Measurements from ENCODE around the gene OIP5.
A peak's percentile ranks its signal among the peaks of the same experiment; 100 is the strongest.
"Not testable (repeated sequence)": the region's sequence is repeated elsewhere in the genome, so short reads cannot be mapped to it uniquely, and the experiment has no call there.

The OIP5 gene

GRCh38 chr15:41332194-41333025, at the start of gene OIP5, which contains the start of gene NUSAP1:
OIP5 (minus strand) TSS chr15:41332591; CDS start chr15:41332561, 30 bp downstream.
NUSAP1 (plus strand) TSS chr15:41332881; CDS start chr15:41332958, 77 bp downstream.
- DNase-seq, result peak; percentile 96 to 99 (median 98)

DNA sequence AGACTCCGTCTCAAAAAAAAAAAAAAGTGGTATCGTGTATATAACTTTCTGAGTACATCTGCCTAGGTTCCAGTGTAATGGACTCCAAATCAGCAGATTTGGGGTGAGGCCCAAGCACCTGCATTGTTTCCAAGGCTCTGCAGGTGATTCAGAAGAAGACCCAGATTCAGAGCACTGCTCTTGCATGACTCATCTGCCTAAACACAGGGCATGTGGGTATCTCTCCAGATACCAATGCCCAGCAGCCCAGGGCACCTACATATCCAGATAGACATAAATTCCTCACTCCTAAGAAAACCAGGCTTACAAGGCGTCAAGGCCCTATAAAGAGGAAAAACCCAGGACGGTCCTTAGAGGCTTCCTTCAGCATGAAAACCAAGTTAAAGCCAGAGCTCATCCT, 45.6 kb upstream of the OIP5 start:
- no peak for DNase-seq

DNA sequence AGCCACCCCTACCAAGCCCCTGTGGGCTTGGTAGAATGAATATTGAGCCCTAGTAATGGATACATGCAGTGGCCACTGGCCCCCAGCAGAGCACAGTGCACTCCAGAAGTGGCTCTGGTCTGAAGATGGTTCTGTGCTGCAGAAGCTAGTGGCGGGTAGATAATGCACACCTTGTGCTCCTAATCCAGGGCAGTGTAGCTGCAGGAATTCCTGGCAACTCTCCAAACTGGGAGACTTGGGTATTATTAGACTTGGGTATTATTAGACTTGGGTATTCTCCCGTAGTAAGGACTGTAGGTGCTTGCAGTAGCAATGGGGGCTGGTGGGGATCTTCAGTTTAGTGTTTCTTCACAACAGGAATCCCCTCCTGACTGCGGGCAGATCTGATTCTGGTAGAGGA, 35.0 kb upstream of the OIP5 start:
- no peak for DNase-seq

GRCh38 chr15:41354371-41354770, 22.0 kb upstream of the OIP5 start:
- no peak for DNase-seq

DNA sequence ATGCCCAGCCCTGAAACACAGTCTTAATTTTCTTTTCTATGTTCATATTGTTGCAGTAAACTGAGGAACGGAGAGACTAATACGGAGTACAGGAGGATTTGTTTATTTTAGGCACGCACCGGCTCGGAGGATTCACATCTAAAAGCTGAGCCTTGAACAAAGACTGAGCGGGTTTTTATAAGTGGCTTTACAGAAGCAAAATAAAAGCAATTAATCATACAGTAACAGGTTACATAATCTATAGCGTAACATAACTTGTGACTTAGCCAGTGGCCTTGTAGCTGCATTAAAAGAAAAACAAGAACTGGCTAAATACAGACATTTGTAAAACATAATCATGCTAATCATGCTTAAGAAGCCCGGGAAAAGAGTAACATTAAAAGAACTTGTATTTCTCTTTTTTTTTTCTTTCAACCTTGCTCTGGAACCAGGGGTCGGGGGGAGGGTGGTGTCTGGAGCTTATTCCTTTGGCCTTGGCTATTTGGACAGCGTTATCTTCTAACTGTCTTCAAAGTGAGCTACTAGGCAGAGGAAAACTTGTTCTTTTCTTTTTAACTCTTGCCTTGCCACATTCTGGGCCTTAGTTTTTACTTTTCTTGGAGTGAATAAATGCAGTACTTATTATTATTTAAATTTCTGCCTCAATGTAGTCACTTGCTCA, 17.8 kb upstream of the OIP5 start:
- DNase-seq, result no peak

- DNase-seq, result no peak
These were observed 14.8 kb upstream of the OIP5 start for GRCh38 chr15:41347236-41347635.

DNA sequence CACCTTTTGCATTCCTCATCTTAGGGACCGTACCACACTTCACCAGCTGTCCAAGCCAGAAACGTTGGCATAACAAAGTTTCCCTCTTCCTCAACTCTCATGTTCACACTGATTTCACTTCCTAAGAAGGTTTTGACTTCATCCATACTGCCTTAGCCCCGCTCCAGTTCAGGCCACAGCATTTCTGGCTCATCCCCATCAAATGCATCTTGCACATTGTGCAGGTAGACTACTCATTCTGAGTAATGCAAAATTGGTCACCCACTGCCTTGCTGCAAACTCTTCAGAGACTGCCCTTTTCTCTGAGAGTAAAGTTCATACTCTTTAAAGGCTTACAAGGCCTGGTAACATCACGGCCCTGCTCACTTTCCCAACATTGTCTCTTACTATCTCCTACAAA, 9.1 kb upstream of the OIP5 start:
- DNase-seq, result no peak

DNA sequence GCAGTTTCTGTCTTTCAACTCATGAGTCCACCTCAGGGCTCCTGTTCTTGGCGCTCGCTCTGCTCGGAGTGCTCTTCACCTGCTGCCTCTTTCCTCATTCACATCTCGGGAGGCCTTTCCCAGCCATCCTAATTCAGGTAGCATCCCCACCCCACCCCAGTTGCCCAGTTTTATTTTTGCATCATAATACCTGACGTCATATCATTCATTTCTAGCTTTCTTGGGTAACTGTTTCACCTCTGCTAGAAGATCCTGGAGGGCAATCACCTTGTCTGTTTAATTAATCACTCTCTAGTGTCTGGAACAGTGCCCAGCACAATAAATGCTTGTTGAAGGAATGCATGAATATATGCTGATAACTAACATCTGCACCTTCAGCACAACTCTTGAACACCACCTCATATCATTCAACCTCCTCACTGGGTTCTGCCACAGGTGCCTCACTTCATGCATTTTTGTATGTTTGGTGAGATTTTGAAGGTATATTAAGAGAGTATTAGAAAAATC, 7.9 kb upstream of the OIP5 start:
- no peak for DNase-seq

DNA sequence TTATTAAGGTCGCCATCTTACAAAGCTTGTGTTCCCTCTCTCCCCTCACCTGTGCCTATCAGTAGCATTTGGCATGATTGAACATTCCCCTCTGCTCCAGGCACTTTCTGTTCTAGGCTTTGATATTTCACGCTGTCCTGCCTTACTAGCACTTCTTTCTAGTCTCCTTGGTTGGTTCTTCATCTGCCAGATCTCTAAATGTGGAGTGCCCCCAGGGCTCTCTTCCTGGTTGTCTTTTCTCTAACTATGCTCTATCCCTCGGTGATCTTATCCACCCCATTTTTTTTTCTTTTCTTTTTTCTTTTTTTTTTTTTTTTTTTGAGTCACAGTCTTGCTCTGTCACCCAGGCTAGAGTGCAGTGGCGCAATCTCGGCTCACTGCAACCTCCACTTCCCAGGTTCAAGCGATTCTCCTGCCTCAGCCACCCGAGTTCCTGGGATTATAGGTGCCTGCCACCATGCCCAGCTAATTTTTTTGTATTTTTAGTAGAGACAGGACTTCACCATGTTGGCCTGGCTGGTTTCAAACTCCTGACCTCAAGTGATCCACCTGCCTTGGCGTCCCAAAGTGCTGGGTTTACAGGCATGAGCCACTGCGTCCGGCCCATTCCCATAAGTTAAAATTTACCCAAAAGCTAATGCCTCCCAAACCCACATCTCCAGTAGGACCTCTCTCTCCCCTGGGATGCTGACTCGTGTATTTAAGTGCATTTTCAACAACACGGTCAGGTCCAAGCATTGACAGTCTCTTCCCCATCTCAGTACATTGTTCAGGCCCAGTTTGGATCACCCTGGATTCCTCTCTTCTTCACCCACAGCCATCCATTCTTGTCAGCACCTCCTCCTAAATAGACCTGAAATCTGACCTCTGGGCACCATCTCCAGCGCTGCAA, 5.5 kb upstream of the OIP5 start:
- DNase-seq, result no peak

DNA sequence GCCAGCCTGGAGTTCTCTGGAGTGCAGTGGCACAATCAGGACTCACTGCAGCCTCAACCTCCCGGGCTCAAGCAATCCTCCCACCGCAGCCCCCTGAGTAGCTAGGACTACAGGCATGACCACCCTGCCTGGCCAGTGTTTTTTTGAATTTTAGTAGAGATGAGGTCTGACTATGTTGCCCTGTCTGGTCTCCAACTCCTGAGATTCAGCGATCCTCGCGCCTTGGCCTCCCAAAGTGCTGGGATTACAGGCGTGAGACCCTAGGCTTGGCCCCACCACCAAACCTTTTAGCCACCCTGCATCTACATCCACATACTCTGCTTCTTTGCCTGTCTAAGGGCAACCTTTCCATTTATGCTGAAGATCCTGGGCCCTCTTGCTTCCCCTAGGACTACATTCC, 4.7 kb upstream of the OIP5 start:
- no peak for DNase-seq

- DNase-seq, result no peak
These were observed 4.2 kb upstream of the OIP5 start for GRCh38 chr15:41336549-41336948.

- DNase-seq, result peak in 1 of 3 experiments; percentile 24
These were observed 2.1 kb upstream of the OIP5 start for GRCh38 chr15:41334293-41335120.

GRCh38 chr15:41333026-41333562, 703 bp upstream of the OIP5 start:
- peak in 1 of 3 experiments; percentile 37 for DNase-seq

- no peak for DNase-seq
These were observed 578 bp downstream of the OIP5 start for GRCh38 chr15:41331833-41332193.

GRCh38 chr15:41331281-41331680, 1.1 kb downstream of the OIP5 start:
- DNase-seq, result peak in 1 of 3 experiments; percentile 19

DNA sequence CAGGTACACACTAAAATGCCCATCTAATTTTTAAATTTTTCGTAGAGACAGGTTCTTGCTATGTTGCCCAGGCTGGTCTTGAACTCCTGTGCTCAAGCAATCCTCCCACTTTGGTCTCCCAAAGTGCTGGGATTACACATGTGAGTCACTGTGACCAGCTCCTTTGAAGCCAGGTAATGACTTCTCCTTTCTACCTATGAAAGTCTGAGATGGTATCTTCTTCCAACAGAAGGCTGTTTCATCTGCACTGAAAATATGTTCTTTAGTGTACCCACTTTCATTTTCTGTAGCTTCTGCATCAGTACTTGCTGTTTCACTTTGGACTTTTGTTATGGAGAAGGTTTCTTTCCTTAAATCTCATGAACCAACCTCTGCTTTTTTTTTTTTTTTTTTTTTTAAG, 8.8 kb downstream of the OIP5 start:
- DNase-seq, result no peak

- not testable (repeated sequence) for DNase-seq
These were observed 11.5 kb downstream of the OIP5 start for GRCh38 chr15:41320805-41321330.

DNA sequence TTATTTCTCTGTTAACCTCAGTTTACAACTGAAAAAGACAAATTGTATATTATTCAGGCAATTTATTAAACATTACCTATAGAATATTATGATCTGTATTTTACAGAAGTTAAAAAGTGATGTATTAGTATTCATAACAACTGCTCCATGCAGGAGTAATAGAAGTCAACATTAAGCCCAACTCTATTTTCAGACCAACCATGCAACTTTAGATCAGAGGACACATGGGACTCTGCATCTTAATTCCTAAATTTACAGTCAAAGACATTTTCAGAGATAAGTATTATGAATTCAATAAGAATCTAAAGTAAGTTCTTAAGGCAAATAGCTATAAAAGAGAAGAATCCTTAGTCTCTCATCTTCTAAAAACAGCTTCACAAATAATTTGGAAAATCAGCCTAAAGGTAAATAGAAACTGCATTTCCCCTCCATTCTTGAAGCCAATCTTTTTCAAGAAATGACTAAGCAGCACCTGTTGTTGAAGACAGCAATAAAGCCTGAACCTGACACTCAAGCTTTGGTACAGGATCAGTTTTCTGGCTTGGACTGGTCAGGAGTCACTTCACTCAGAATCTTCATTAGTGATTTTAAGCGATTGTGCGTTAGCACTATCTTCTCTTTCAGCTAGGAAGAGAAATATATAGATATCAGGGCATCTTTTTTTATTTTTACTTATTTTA, 23.0 kb downstream of the OIP5 start:
- no peak for DNase-seq

GRCh38 chr15:41307679-41308078, 24.7 kb downstream of the OIP5 start:
- no peak for DNase-seq

- no peak for DNase-seq
These were observed 28.1 kb downstream of the OIP5 start for GRCh38 chr15:41304149-41304770.
